ENCODE measurements around the gene USP10. TPM values are rescaled to one million over a fixed set of nuclear protein-coding genes. Genes with fewer than 3 reads are reported as not detected.

Gene USP10
- total RNA-seq, 1 experiment from 2014 or later = 203 TPM

DNA sequence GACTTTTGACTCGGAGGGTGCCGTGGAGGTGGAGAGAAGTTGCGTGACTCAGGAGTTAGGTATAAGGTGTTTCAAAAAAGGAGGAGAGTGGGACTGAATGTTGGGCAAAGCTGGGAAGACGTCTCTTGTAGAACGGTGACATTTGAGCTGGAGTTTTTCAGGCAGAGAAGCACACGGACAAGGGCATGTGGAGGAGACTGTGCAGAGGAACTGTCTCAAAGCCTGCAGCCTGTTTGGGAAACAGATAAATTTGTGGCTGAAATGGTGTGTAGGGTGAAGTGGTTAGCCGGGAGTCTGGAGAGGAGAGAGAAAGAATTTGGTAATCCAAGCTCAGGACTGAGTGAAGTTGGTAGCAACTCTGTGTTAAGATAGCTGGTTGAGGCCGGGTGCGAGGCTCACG, 9.8 kb downstream of the USP10 start:
- peaks cover 4% of the 10 kb centered on the region for H4K20me1 ChIP-seq (ENCODE audit: control insufficient read depth, insufficient read depth, insufficient read length)
- H3K4me1 ChIP-seq (ENCODE audit: insufficient read depth, low read length) = peaks cover 2% of the 10 kb centered on the region; the same call in 1 of the 2 replicates
- no CpG with 5 or more reads among the region's 10 CpGs for WGBS (ENCODE audit: extremely low coverage, insufficient read length, low lambda C conversion rate)
- no peak for TF ChIP-seq CTCF (conservative IDR thresholded peaks at IDR 0.05)
- no peak overlapping the region for H2BK5ac ChIP-seq (ENCODE audit: insufficient read length, low read length)
- H2AK5ac ChIP-seq (ENCODE audit: insufficient read length, low read length) = no peak overlapping the region
- H3K4me1 Mint-ChIP-seq = peaks cover 69 to 72% of the 10 kb centered on the region in 2 experiments
- H3K9ac ChIP-seq (ENCODE audit: extremely low read depth, insufficient read length, low read length) = no peak overlapping the region
- no peak overlapping the region for H2BK12ac ChIP-seq (ENCODE audit: insufficient read length, low read depth, low read length)
- H3K27ac Mint-ChIP-seq = peak overlapping the region; percentile 1 to 39 (median 22); a peak in 5 of 7 replicates
- H3K18ac ChIP-seq (ENCODE audit: insufficient read length, low read depth, low read length) = no peak overlapping the region
- H3K4me3 Mint-ChIP-seq = no peak overlapping the region
- no peak overlapping the region for H3K4ac ChIP-seq (ENCODE audit: low read depth, low read length)
- no peak overlapping the region for H4K8ac ChIP-seq (replicated peaks; ENCODE audit: insufficient read length, low read depth, low read length)
- no peak overlapping the region for H2AFZ ChIP-seq (ENCODE audit: low read length)
- H3K79me1 ChIP-seq (ENCODE audit: insufficient read depth, low read depth, low read length, poor library complexity, severe bottlenecking) = peaks cover 12% of the 10 kb centered on the region
- peaks cover 2 to 16% (median 4%) of the 10 kb centered on the region in 3 experiments; a peak in 5 of 7 replicates for H3K36me3 Mint-ChIP-seq (ENCODE audit: insufficient read depth in 1 of 3, low read depth in 3 of 3)
- no peak overlapping the region for H3K56ac ChIP-seq (ENCODE audit: insufficient read length, low read depth, low read length)
- no peak overlapping the region for H4K91ac ChIP-seq (ENCODE audit: insufficient read length, low read depth, low read length)
- H2BK15ac ChIP-seq (ENCODE audit: low read depth, low read length) = no peak overlapping the region
- H3K23ac ChIP-seq (ENCODE audit: insufficient read length, low read depth, low read length) = no peak overlapping the region
- no peaks in the 10 kb centered on the region for H3K23me2 ChIP-seq (ENCODE audit: insufficient read length, low read depth, low read length, poor library complexity, severe bottlenecking)
- H3K27me3 Mint-ChIP-seq (ENCODE audit: low read depth) = no peaks in the 10 kb centered on the region
- no peak for DNase-seq
- peaks cover 85% of the 10 kb centered on the region for H3K79me2 ChIP-seq (ENCODE audit: insufficient read depth, low read length)
- H3K9me3 Mint-ChIP-seq = no peaks in the 10 kb centered on the region
- H3T11ph ChIP-seq (ENCODE audit: low read length) = no peak overlapping the region
- peak overlapping the region; percentile 16 for H3K4me2 ChIP-seq (ENCODE audit: insufficient read depth, insufficient read length, low read length)
- H3K27ac ChIP-seq (ENCODE audit: insufficient read length, low read depth, low read length) = peak overlapping the region; percentile 36
- H4K5ac ChIP-seq (ENCODE audit: insufficient read length, low read depth, low read length) = no peak overlapping the region
- no peak overlapping the region for H2BK20ac ChIP-seq (ENCODE audit: low read depth, low read length, poor library complexity, severe bottlenecking)
- H3K14ac ChIP-seq (ENCODE audit: insufficient read depth, low read length) = no peak overlapping the region
- H2BK120ac ChIP-seq (ENCODE audit: low read depth, low read length, poor library complexity, severe bottlenecking) = no peak overlapping the region
- no peaks in the 10 kb centered on the region for H3K27me3 ChIP-seq (ENCODE audit: insufficient read depth, low read length)
- no peaks in the 10 kb centered on the region for H3K9me3 ChIP-seq (ENCODE audit: control insufficient read depth, low read depth, low read length)

All from H9 (cell line).